ENCODE measurements around the gene DNPEP. TPM values are rescaled to one million over a fixed set of nuclear protein-coding genes. Genes with fewer than 3 reads are reported as not detected.

The DNPEP gene
- total RNA-seq, 1 donor from 2014 or later, result 73.0 TPM

- peak overlapping the region; percentile 51 for H3K4me3 ChIP-seq
- intact Hi-C loops (cut with micrococcal nuclease), result no loop called here
- no peak for DNase-seq
- peak overlapping the region; percentile 96 for H3K27ac ChIP-seq (replicated peaks)
- no peaks in the 10 kb centered on the region for H3K36me3 ChIP-seq
- peaks cover 17% of the 10 kb centered on the region for H3K27me3 ChIP-seq (ENCODE audit: low read depth)
- peaks cover 65% of the 10 kb centered on the region for H3K4me1 ChIP-seq
- no peak for TF ChIP-seq CTCF (IDR thresholded peaks at IDR 0.05; ENCODE audit: borderline replicate concordance)
- no peaks in the 10 kb centered on the region for H3K9me3 ChIP-seq (replicated peaks)
These were observed 18.5 kb upstream of the DNPEP start for GRCh38 chr2:219405958-219406860.

- DNase-seq, result peak; percentile 65
- H3K27ac ChIP-seq (replicated peaks), result peak overlapping the region; percentile 96
- H3K4me3 ChIP-seq, result peak overlapping the region; percentile 51
- peaks cover 65% of the 10 kb centered on the region for H3K4me1 ChIP-seq
- no peaks in the 10 kb centered on the region for H3K36me3 ChIP-seq
- intact Hi-C loops (cut with micrococcal nuclease), result no loop called here
- peaks cover 14% of the 10 kb centered on the region for H3K27me3 ChIP-seq (ENCODE audit: low read depth)
- no peaks in the 10 kb centered on the region for H3K9me3 ChIP-seq (replicated peaks)
- TF ChIP-seq CTCF (IDR thresholded peaks at IDR 0.05; ENCODE audit: borderline replicate concordance), result peak; percentile 52
These were observed 17.7 kb upstream of the DNPEP start for GRCh38 chr2:219405451-219405850.

GRCh38 chr2:219404954-219405353 lies 17.2 kb upstream of the DNPEP start:
- Histone ChIP-seq H3K27ac (replicated peaks) (peak overlapping the region; percentile 96), H3K4me1 (peaks cover 63% of the 10 kb centered on the region)
- no peak for TF ChIP-seq CTCF (IDR thresholded peaks at IDR 0.05; ENCODE audit: borderline replicate concordance)

GRCh38 chr2:219404291-219404910 lies 16.7 kb upstream of the DNPEP start:
- intact Hi-C loops (cut with micrococcal nuclease), result loop anchor here (5.0 kb wide), 1 partner anchor 128 kb away; no protein-coding TSS in a partner anchor
- DNase-seq, result no peak
- Histone ChIP-seq H3K4me3 (peak overlapping the region; percentile 51), H3K27me3 (ENCODE audit: low read depth) (peaks cover 14% of the 10 kb centered on the region), H3K36me3 (no peaks in the 10 kb centered on the region), H3K9me3 (replicated peaks) (no peaks in the 10 kb centered on the region), H3K27ac (replicated peaks) (peak overlapping the region; percentile 96), H3K4me1 (peaks cover 57% of the 10 kb centered on the region)
- TF ChIP-seq CTCF (IDR thresholded peaks at IDR 0.05; ENCODE audit: borderline replicate concordance), result peak; percentile 15

More at GRCh38 chr2:219404954-219405353, 17.2 kb upstream of the DNPEP start:
- intact Hi-C loops (cut with micrococcal nuclease), result loop anchor here (5.0 kb wide), 1 partner anchor 127 kb away; no protein-coding TSS in a partner anchor
- peak overlapping the region; percentile 51 for H3K4me3 ChIP-seq
- DNase-seq, result peak; percentile 65
- H3K9me3 ChIP-seq (replicated peaks), result no peaks in the 10 kb centered on the region
- H3K27me3 ChIP-seq (ENCODE audit: low read depth), result peaks cover 14% of the 10 kb centered on the region
- no peaks in the 10 kb centered on the region for H3K36me3 ChIP-seq

- H3K4me1 ChIP-seq, result peaks cover 52% of the 10 kb centered on the region
- no peaks in the 10 kb centered on the region for H3K9me3 ChIP-seq (replicated peaks)
- H3K36me3 ChIP-seq, result no peaks in the 10 kb centered on the region
- peak overlapping the region; percentile 96 for H3K27ac ChIP-seq (replicated peaks)
- intact Hi-C loops (cut with micrococcal nuclease), result loop anchor here (5.0 kb wide), 1 partner anchor 128 kb away; no protein-coding TSS in a partner anchor
- TF ChIP-seq CTCF (IDR thresholded peaks at IDR 0.05; ENCODE audit: borderline replicate concordance), result no peak
- DNase-seq, result no peak
- H3K27me3 ChIP-seq (ENCODE audit: low read depth), result peaks cover 14% of the 10 kb centered on the region
- H3K4me3 ChIP-seq, result peak overlapping the region; percentile 51
These were observed 16.1 kb upstream of the DNPEP start for GRCh38 chr2:219403861-219404260.

All from left ventricle myocardium inferior (tissue), 1 donor.